HEK293T (cell line): ENCODE measurements around the gene TSPAN4.

Experiments
- ARNT ChIP-seq: fragments of 450-650 bp; IDR thresholded peaks from 2 replicates; pipeline ENCODE4 v1.6.1; 2017; ENCODE audit warnings: mild to moderate bottlenecking
- BHLHE40 ChIP-seq: fragments of 450-650 bp; IDR thresholded peaks from 2 replicates; pipeline ENCODE4 v1.6.1; 2016; ENCODE audit warnings: mild to moderate bottlenecking, moderate library complexity, borderline replicate concordance
- ELF4 ChIP-seq: fragments of 450-650 bp; IDR thresholded peaks from 2 replicates; pipeline ENCODE4 v1.6.1; 2017; ENCODE audit warnings: antibody characterized with exemption
- FOXA1 ChIP-seq: fragments of 450-650 bp; IDR thresholded peaks from 2 replicates; pipeline ENCODE4 v1.6.1; 2016; ENCODE audit warnings: mild to moderate bottlenecking
- L3MBTL2 ChIP-seq: fragments of 450-650 bp; conservative IDR thresholded peaks from 2 replicates; pipeline ENCODE4 v1.6.1; 2016; ENCODE audit warnings: mild to moderate bottlenecking
- LEF1 ChIP-seq: fragments of 450-650 bp; IDR thresholded peaks from 2 replicates; pipeline ENCODE4 v1.6.1; 2017; ENCODE audit warnings: mild to moderate bottlenecking, borderline replicate concordance
- NFRKB ChIP-seq: fragments of 450-650 bp; IDR thresholded peaks from 2 replicates; pipeline ENCODE4 v1.6.1; 2016; ENCODE audit warnings: mild to moderate bottlenecking, moderate library complexity
- SP1 ChIP-seq: fragments of 450-650 bp; IDR thresholded peaks from 2 replicates; pipeline ENCODE4 v1.6.1; 2017
- SUZ12 ChIP-seq: fragments of 450-650 bp; IDR thresholded peaks from 2 replicates; pipeline ENCODE4 v1.6.1; 2016; ENCODE audit warnings: mild to moderate bottlenecking
- ZNF384 ChIP-seq: fragments of 450-650 bp; IDR thresholded peaks from 2 replicates; pipeline ENCODE4 v1.6.1; 2016
- TF ChIP-seq, protein P1 (sequence below): fragments of 450-650 bp; IDR thresholded peaks from 2 replicates; pipeline ENCODE4 v1.6.1; 2016

DNA sequence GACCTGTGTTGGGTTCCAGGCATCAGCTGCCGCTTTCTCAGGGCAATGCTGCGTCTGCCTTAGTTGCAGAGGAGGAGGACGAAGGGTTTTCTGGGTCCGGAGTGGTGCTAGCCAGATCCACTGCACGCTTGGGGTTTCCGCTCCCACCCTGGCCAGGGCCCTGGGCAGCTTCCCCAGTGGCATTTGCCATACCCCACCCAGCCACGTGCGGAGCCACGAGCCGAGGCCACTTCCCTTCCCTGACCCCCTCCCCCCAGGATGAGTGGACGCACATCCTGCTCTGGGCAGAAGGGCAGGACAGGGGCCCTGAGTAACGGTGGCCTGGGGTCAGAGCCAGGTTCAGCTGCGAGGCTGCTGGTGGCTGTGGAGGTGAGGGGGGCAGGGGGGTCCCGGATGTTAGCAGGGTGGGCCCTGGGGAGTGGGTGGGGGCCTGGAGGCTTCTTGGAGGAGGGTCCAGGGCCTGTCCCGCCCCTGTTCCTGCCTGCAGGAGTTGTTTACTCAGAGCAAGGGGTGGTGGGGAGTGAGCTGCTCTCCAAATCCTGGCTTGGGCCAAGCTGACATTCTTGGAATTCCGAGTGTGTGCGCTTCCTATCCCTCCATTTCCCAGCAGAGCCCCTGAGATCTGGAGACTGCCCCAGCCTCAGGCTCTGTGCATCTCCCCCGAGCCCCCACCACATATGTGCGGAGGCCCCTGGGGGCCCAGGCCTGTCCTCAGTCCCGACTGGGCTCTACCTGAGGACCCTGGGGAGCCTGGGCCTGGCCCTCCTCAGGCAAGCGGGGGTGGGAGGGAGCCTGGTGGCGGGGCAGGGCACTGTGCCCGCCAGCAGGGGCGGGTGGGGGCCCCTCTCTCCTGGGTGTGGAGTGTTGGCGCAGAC, 1.4 kb downstream of the TSPAN4 start:
- no peak for TF ChIP-seq SP1
- TF ChIP-seq NFRKB = no peak
- TF ChIP-seq SUZ12 = no peak
- no peak for TF ChIP-seq ELF4
- no peak for TF ChIP-seq BHLHE40
- no peak for TF ChIP-seq LEF1
- TF ChIP-seq ARNT = no peak
- no peak for TF ChIP-seq FOXA1
- TF ChIP-seq L3MBTL2 = no peak
- TF ChIP-seq ZNF384 = no peak
- TF ChIP-seq, protein P1, sequence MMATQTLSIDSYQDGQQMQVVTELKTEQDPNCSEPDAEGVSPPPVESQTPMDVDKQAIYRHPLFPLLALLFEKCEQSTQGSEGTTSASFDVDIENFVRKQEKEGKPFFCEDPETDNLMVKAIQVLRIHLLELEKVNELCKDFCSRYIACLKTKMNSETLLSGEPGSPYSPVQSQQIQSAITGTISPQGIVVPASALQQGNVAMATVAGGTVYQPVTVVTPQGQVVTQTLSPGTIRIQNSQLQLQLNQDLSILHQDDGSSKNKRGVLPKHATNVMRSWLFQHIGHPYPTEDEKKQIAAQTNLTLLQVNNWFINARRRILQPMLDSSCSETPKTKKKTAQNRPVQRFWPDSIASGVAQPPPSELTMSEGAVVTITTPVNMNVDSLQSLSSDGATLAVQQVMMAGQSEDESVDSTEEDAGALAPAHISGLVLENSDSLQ = no peak
